ENCODE measurements around the gene KRT74.
A peak's percentile ranks its signal among the peaks of the same experiment; 100 is the strongest.

The KRT74 gene

DNA sequence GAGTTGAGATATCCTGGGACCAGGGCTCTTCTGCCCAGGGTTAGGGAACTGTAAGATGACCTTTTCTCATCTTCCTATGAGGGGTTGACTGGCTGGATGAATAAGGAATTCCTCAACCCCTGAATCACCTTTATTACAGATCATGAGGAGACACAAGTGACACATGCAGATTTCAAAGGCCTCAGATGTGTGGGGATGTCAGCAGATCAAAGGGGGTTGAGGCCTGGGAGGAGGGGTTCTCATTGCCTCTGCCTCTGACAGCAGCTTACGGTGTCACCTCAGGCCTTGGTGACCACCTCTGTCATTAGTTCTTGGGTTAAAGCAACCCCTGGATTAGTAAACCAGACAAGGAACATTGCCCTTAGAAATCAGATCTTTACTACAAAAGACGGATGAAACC lies 29.7 kb upstream of the KRT74 start:
- Histone ChIP-seq H3K9me3 (ENCODE audit: control insufficient read depth, low read length) (no peaks in the 10 kb centered on the region), H3K4me1 (ENCODE audit: control insufficient read depth, insufficient read depth, low read depth, low read length) (no peaks in the 10 kb centered on the region), H2AFZ (ENCODE audit: low read depth, low read length) (no peak overlapping the region), H3K27ac (ENCODE audit: low read length, poor library complexity, severe bottlenecking) (no peak overlapping the region), H3K4me2 (ENCODE audit: low read length, poor library complexity, severe bottlenecking) (no peak overlapping the region), H3K14ac (ENCODE audit: low read length in 2 of 2) (no peak overlapping the region), H3K27me3 (ENCODE audit: control insufficient read depth in 1 of 2, insufficient read depth in 1 of 2, low read length in 2 of 2) (peaks cover 34 to 78% of the 10 kb centered on the region in 2 experiments), H4K8ac (ENCODE audit: low read length) (no peak overlapping the region), H3K23ac (ENCODE audit: low read length in 2 of 2) (no peak overlapping the region), H2BK5ac (ENCODE audit: low read depth, low read length, poor library complexity, severe bottlenecking) (no peak overlapping the region), H3K4me3 (ENCODE audit: insufficient read depth in 1 of 2, low read depth in 1 of 2, low read length in 2 of 2) (no peak overlapping the region), H3K4ac (ENCODE audit: low read depth in 1 of 2, low read length in 2 of 2) (no peak overlapping the region), H2BK120ac (ENCODE audit: low read depth, low read length) (no peak overlapping the region), H3K79me1 (replicated peaks; ENCODE audit: low read length, poor library complexity, severe bottlenecking) (no peaks in the 10 kb centered on the region), H2BK15ac (ENCODE audit: low read depth, poor library complexity, severe bottlenecking) (no peak overlapping the region), H2BK12ac (ENCODE audit: low read length in 2 of 2) (no peak overlapping the region), H2AK5ac (ENCODE audit: low read length, severe bottlenecking) (no peak overlapping the region), H3K36me3 (ENCODE audit: control insufficient read depth in 1 of 2, insufficient read depth in 2 of 2, low read depth in 1 of 2, low read length in 2 of 2) (no peaks in the 10 kb centered on the region), H3K18ac (ENCODE audit: low read depth in 1 of 2, low read length in 2 of 2) (no peak overlapping the region), H4K91ac (ENCODE audit: low read length) (no peak overlapping the region), H3K9ac (ENCODE audit: low read length) (no peak overlapping the region)
- DNase-seq: no peak
- WGBS: 75% methylated on average over 2 of the region's 2 CpGs

DNA sequence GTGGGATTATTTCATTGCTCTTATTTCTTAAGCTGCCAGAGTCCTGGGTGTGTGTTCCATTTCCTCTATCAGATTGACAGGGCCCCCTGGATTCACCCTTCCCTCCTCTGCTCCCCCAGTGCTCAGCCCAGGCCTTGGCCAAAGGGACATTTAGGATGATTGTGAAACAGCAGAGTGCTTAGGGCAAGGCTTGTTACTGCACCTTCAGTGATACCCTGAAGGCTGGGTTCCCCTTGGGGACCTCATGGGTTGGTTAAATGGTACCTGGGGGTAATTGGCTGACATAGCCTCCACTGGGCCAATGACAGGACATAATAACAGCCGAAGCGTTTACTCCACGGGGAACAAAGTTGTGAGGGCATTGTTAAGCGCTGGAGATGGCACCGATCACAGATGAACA lies 28.9 kb upstream of the KRT74 start:
- H3K4me3 ChIP-seq (ENCODE audit: insufficient read depth in 1 of 2, low read depth in 1 of 2, low read length in 2 of 2): no peak overlapping the region
- no peak overlapping the region for H2BK120ac ChIP-seq (ENCODE audit: low read depth, low read length)
- H3K14ac ChIP-seq (ENCODE audit: low read length in 2 of 2): no peak overlapping the region
- no peak overlapping the region for H3K4me2 ChIP-seq (ENCODE audit: low read length, poor library complexity, severe bottlenecking)
- H3K4me1 ChIP-seq (ENCODE audit: control insufficient read depth, insufficient read depth, low read depth, low read length): no peaks in the 10 kb centered on the region
- H2AFZ ChIP-seq (ENCODE audit: low read depth, low read length): no peak overlapping the region
- H2BK12ac ChIP-seq (ENCODE audit: low read length in 2 of 2): no peak overlapping the region
- H4K91ac ChIP-seq (ENCODE audit: low read length): no peak overlapping the region
- H3K79me1 ChIP-seq (replicated peaks; ENCODE audit: low read length, poor library complexity, severe bottlenecking): no peaks in the 10 kb centered on the region
- H3K18ac ChIP-seq (ENCODE audit: low read depth in 1 of 2, low read length in 2 of 2): no peak overlapping the region
- no peak overlapping the region for H2BK15ac ChIP-seq (ENCODE audit: low read depth, poor library complexity, severe bottlenecking)
- no peak overlapping the region for H2BK5ac ChIP-seq (ENCODE audit: low read depth, low read length, poor library complexity, severe bottlenecking)
- no peak for DNase-seq
- H3K27me3 ChIP-seq (ENCODE audit: control insufficient read depth in 1 of 2, insufficient read depth in 1 of 2, low read length in 2 of 2): peaks cover 33 to 75% of the 10 kb centered on the region in 2 experiments
- no peak overlapping the region for H3K4ac ChIP-seq (ENCODE audit: low read depth in 1 of 2, low read length in 2 of 2)
- no peaks in the 10 kb centered on the region for H3K36me3 ChIP-seq (ENCODE audit: control insufficient read depth in 1 of 2, insufficient read depth in 2 of 2, low read depth in 1 of 2, low read length in 2 of 2)
- no peak overlapping the region for H3K9ac ChIP-seq (ENCODE audit: low read length)
- 88% methylated on average over 5 of the region's 5 CpGs for WGBS
- no peak overlapping the region for H4K8ac ChIP-seq (ENCODE audit: low read length)
- no peak overlapping the region for H3K27ac ChIP-seq (ENCODE audit: low read length, poor library complexity, severe bottlenecking)
- no peak overlapping the region for H2AK5ac ChIP-seq (ENCODE audit: low read length, severe bottlenecking)
- H3K23ac ChIP-seq (ENCODE audit: low read length in 2 of 2): no peak overlapping the region
- no peaks in the 10 kb centered on the region for H3K9me3 ChIP-seq (ENCODE audit: control insufficient read depth, low read length)

DNA sequence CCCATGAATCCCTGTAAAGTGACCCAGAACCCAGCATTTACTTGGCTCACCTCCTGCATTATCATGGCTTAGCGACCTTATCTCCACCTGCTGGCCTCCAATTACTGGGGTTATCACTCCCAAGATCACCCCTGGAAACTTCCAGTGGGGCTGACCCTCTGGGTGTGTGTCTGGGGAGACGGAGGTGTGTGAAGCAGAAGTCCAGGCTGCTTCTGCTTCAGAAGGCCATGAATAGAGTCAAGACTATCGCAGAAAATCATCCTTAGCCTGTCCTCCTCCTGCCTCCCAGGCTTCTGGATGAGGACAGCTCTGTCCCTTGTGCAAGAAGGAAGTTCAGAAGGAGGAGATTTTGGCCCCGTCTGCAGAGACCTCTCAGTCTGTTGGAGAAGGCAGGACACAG lies 28.0 kb upstream of the KRT74 start:
- no peak overlapping the region for H3K4me3 ChIP-seq (ENCODE audit: insufficient read depth in 1 of 2, low read depth in 1 of 2, low read length in 2 of 2)
- H2BK12ac ChIP-seq (ENCODE audit: low read length in 2 of 2): no peak overlapping the region

DNA sequence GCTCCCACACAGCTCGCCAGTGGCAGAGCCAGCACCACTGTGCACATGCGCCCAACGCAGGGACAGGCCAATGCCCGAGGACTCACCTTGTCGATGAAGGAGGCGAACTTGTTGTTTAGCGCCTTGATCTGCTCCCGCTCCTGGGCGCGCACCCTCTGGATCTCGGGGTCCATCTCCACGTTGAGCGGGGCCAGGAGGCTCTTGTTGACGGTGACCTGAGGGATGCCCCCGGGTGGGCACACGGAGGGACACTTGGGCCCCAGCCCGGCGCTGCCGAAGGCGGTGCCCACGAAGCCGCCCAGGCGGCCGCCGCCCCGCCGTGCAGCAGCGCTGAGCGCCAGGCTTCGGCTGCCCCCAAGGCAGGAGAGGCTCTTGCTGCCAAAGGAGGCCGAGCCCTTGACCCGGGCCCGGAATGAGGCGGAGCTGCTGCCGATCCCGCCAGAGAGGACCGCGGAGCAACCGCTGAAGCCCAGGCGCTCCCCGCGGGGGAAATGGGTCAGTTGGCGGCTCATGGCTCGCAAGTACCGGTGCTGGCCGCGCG lies 27.4 kb upstream of the KRT74 start, which contains the start of gene KRT72:
KRT72 (minus strand) TSS at position 523 of the 541 bp plus-strand sequence; CDS start at position 512, 11 bp downstream.
- no peaks in the 10 kb centered on the region for H3K79me1 ChIP-seq (replicated peaks; ENCODE audit: low read length, poor library complexity, severe bottlenecking)
- H2BK120ac ChIP-seq (ENCODE audit: low read depth, low read length): no peak within 1 kb of the TSS
- no peaks in the 10 kb centered on the region for H3K9me3 ChIP-seq (ENCODE audit: control insufficient read depth, low read length)
- DNase-seq: no peak
- H4K8ac ChIP-seq (ENCODE audit: low read length): no peak within 1 kb of the TSS
- H3K27me3 ChIP-seq (ENCODE audit: control insufficient read depth in 1 of 2, insufficient read depth in 1 of 2, low read length in 2 of 2): peaks cover 24 to 68% of the 10 kb centered on the region in 2 experiments
- H4K91ac ChIP-seq (ENCODE audit: low read length): no peak within 1 kb of the TSS
- no peak within 1 kb of the TSS for H3K23ac ChIP-seq (ENCODE audit: low read length in 2 of 2)
- H3K4me2 ChIP-seq (ENCODE audit: low read length, poor library complexity, severe bottlenecking): no peak within 1 kb of the TSS
- H2AFZ ChIP-seq (ENCODE audit: low read depth, low read length): no peak within 1 kb of the TSS
- H2BK15ac ChIP-seq (ENCODE audit: low read depth, poor library complexity, severe bottlenecking): peak within 1 kb of the TSS; percentile 12
- no peak within 1 kb of the TSS for H2BK12ac ChIP-seq (ENCODE audit: low read length in 2 of 2)
- H3K27ac ChIP-seq (ENCODE audit: low read length, poor library complexity, severe bottlenecking): no peak within 1 kb of the TSS
- H2BK5ac ChIP-seq (ENCODE audit: low read depth, low read length, poor library complexity, severe bottlenecking): no peak within 1 kb of the TSS
- no peak within 1 kb of the TSS for H3K9ac ChIP-seq (ENCODE audit: low read length)
- H3K14ac ChIP-seq (ENCODE audit: low read length in 2 of 2): no peak within 1 kb of the TSS
- no peaks in the 10 kb centered on the region for H3K4me1 ChIP-seq (ENCODE audit: control insufficient read depth, insufficient read depth, low read depth, low read length)
- H3K18ac ChIP-seq (ENCODE audit: low read depth in 1 of 2, low read length in 2 of 2): no peak within 1 kb of the TSS
- no peak within 1 kb of the TSS for H2AK5ac ChIP-seq (ENCODE audit: low read length, severe bottlenecking)
- no peaks in the 10 kb centered on the region for H3K36me3 ChIP-seq (ENCODE audit: control insufficient read depth in 1 of 2, insufficient read depth in 2 of 2, low read depth in 1 of 2, low read length in 2 of 2)
- no peak within 1 kb of the TSS for H3K4ac ChIP-seq (ENCODE audit: low read depth in 1 of 2, low read length in 2 of 2)
- H3K4me3 ChIP-seq (ENCODE audit: insufficient read depth in 1 of 2, low read depth in 1 of 2, low read length in 2 of 2): no peak within 1 kb of the TSS
- 89% methylated on average over 48 of the region's 48 CpGs for WGBS

More for the DNA sequence above, 28.0 kb upstream of the KRT74 start:
- Histone ChIP-seq H3K14ac (ENCODE audit: low read length in 2 of 2) (no peak overlapping the region), H3K9ac (ENCODE audit: low read length) (no peak overlapping the region), H2AK5ac (ENCODE audit: low read length, severe bottlenecking) (no peak overlapping the region), H3K36me3 (ENCODE audit: control insufficient read depth in 1 of 2, insufficient read depth in 2 of 2, low read depth in 1 of 2, low read length in 2 of 2) (no peaks in the 10 kb centered on the region), H3K4me1 (ENCODE audit: control insufficient read depth, insufficient read depth, low read depth, low read length) (no peaks in the 10 kb centered on the region), H2BK120ac (ENCODE audit: low read depth, low read length) (no peak overlapping the region), H3K9me3 (ENCODE audit: control insufficient read depth, low read length) (no peaks in the 10 kb centered on the region), H3K27ac (ENCODE audit: low read length, poor library complexity, severe bottlenecking) (no peak overlapping the region), H3K27me3 (ENCODE audit: control insufficient read depth in 1 of 2, insufficient read depth in 1 of 2, low read length in 2 of 2) (peaks cover 24 to 70% of the 10 kb centered on the region in 2 experiments), H3K4ac (ENCODE audit: low read depth in 1 of 2, low read length in 2 of 2) (no peak overlapping the region), H4K91ac (ENCODE audit: low read length) (no peak overlapping the region), H3K4me2 (ENCODE audit: low read length, poor library complexity, severe bottlenecking) (no peak overlapping the region), H2BK15ac (ENCODE audit: low read depth, poor library complexity, severe bottlenecking) (no peak overlapping the region), H2BK5ac (ENCODE audit: low read depth, low read length, poor library complexity, severe bottlenecking) (no peak overlapping the region), H4K8ac (ENCODE audit: low read length) (no peak overlapping the region), H3K79me1 (replicated peaks; ENCODE audit: low read length, poor library complexity, severe bottlenecking) (no peaks in the 10 kb centered on the region), H2AFZ (ENCODE audit: low read depth, low read length) (no peak overlapping the region), H3K23ac (ENCODE audit: low read length in 2 of 2) (no peak overlapping the region), H3K18ac (ENCODE audit: low read depth in 1 of 2, low read length in 2 of 2) (no peak overlapping the region)
- 86% methylated on average over 2 of the region's 4 CpGs for WGBS
- no peak for DNase-seq

All from mesenchymal stem cell (in vitro differentiated cells and primary cell).